HepG2 (cell line): ENCODE measurements around the gene PACS1. TPM values are rescaled to one million over a fixed set of nuclear protein-coding genes. Genes with fewer than 3 reads are reported as not detected.

Experiments used
- ATF7-NPFF ChIP-seq: sonication (generic); formaldehyde crosslinking; IDR thresholded peaks from 2 replicates; pipeline ENCODE4 v1.8.1; 2023; ENCODE audit warnings: mild to moderate bottlenecking, low read depth, missing genetic modification reagents, moderate library complexity
- CREB3 ChIP-seq: sonication (generic); formaldehyde crosslinking; IDR thresholded peaks from 2 replicates; pipeline ENCODE4 v1.5.0; 2020; ENCODE audit warnings: missing genetic modification reagents
- FOXK1 ChIP-seq: sonication (generic); formaldehyde crosslinking; IDR thresholded peaks from 2 replicates; pipeline ENCODE4 v1.4.0; 2020; ENCODE audit warnings: low read depth, missing genetic modification reagents, borderline replicate concordance
- GABPB1 ChIP-seq: IDR thresholded peaks from 2 replicates; pipeline ENCODE4 v1.6.1; 2016; ENCODE audit warnings: mild to moderate bottlenecking, missing genetic modification reagents, moderate library complexity, missing compliant biosample characterization
- GFI1 ChIP-seq: sonication (generic); formaldehyde crosslinking; IDR thresholded peaks from 2 replicates; pipeline ENCODE4 v1.5.0; 2020; ENCODE audit warnings: missing genetic modification reagents, mild to moderate bottlenecking, borderline replicate concordance
- HCFC1 ChIP-seq: fragments of 150-350 bp; IDR thresholded peaks from 2 replicates; pipeline ENCODE4 v1.6.1; 2014; ENCODE audit warnings: low read depth, low read length
- HMG20A ChIP-seq: IDR thresholded peaks from 2 replicates; pipeline ENCODE4 v1.6.1; 2016; ENCODE audit warnings: borderline replicate concordance
- KDM3A ChIP-seq: IDR thresholded peaks from 2 replicates; pipeline ENCODE4 v1.6.1; 2018; ENCODE audit warnings: low read depth, missing compliant biosample characterization
- KLF12 ChIP-seq: sonication (generic); formaldehyde crosslinking; IDR thresholded peaks from 2 replicates; pipeline ENCODE4 v1.4.0; 2020; ENCODE audit warnings: missing genetic modification reagents, borderline replicate concordance
- MBD4 ChIP-seq: IDR thresholded peaks from 2 replicates; pipeline ENCODE4 v1.6.1; 2012; ENCODE audit warnings: low read length, inconsistent platforms, borderline replicate concordance
- MIXL1 ChIP-seq: IDR thresholded peaks from 2 replicates; pipeline ENCODE4 v1.6.1; 2016
- NFKB2 ChIP-seq: sonication (generic); formaldehyde crosslinking; IDR thresholded peaks from 2 replicates; pipeline ENCODE4 v1.4.0; 2020; ENCODE audit warnings: missing genetic modification reagents, borderline replicate concordance
- PTBP1 ChIP-seq: fragments of 200-400 bp; formaldehyde crosslinking; IDR thresholded peaks from 2 replicates; pipeline ENCODE4 v1.6.1; 2018; ENCODE audit warnings: low read length, low read depth; ENCODE audit not compliant: poor library complexity, severe bottlenecking
- SIN3B ChIP-seq: fragments of 150-350 bp; IDR thresholded peaks from 2 replicates; pipeline ENCODE4 v1.6.1; 2014; ENCODE audit warnings: low read length
- SRF ChIP-seq: IDR thresholded peaks from 2 replicates; pipeline ENCODE4 v1.6.1; 2011; ENCODE audit warnings: mild to moderate bottlenecking, low read depth, low read length, moderate library complexity
- TIGD3 ChIP-seq: sonication (generic); formaldehyde crosslinking; IDR thresholded peaks from 2 replicates; pipeline ENCODE4 v1.5.1; 2020; ENCODE audit warnings: mild to moderate bottlenecking, missing genetic modification reagents, borderline replicate concordance
- U2AF2 ChIP-seq: fragments of 200-400 bp; formaldehyde crosslinking; IDR thresholded peaks from 2 replicates; pipeline ENCODE4 v1.6.1; 2017; ENCODE audit warnings: low read depth, mild to moderate bottlenecking, low read length
- ZFP37 ChIP-seq: sonication (generic); formaldehyde crosslinking; IDR thresholded peaks from 2 replicates; pipeline ENCODE4 v1.4.0; 2020; ENCODE audit warnings: missing genetic modification reagents, borderline replicate concordance
- ZNF10 ChIP-seq: sonication (generic); formaldehyde crosslinking; IDR thresholded peaks from 2 replicates; pipeline ENCODE4 v1.4.0; 2020; ENCODE audit warnings: mild to moderate bottlenecking, low read depth, missing genetic modification reagents, borderline replicate concordance
- ZNF207 ChIP-seq: fragments of 450-650 bp; IDR thresholded peaks from 2 replicates; pipeline ENCODE4 v1.6.1; 2016; ENCODE audit warnings: antibody characterized with exemption, borderline replicate concordance
- ZNF549 ChIP-seq: sonication (generic); formaldehyde crosslinking; IDR thresholded peaks from 2 replicates; pipeline ENCODE4 v1.5.0; 2020; ENCODE audit warnings: missing genetic modification reagents
- ZNF589 ChIP-seq: sonication (generic); formaldehyde crosslinking; conservative IDR thresholded peaks from 2 replicates; pipeline ENCODE4 v1.8.0; 2022; ENCODE audit warnings: mild to moderate bottlenecking, moderate library complexity, missing genetic modification reagents
- ZNF670 ChIP-seq: sonication (generic); formaldehyde crosslinking; IDR thresholded peaks from 2 replicates; pipeline ENCODE4 v1.8.0; 2022; ENCODE audit warnings: mild to moderate bottlenecking, missing genetic modification reagents, borderline replicate concordance
- ZNF746 ChIP-seq: sonication (generic); formaldehyde crosslinking; IDR thresholded peaks from 2 replicates; pipeline ENCODE4 v1.8.0; 2022; ENCODE audit warnings: mild to moderate bottlenecking, missing genetic modification reagents
- ZNF776 ChIP-seq: sonication (generic); formaldehyde crosslinking; IDR thresholded peaks from 2 replicates; pipeline ENCODE4 v1.4.0; 2020; ENCODE audit warnings: mild to moderate bottlenecking, missing genetic modification reagents
- ZNF891 ChIP-seq: sonication (generic); formaldehyde crosslinking; IDR thresholded peaks from 2 replicates; pipeline ENCODE4 v1.5.0; 2020; ENCODE audit warnings: mild to moderate bottlenecking, missing genetic modification reagents
- ZSCAN31 ChIP-seq: sonication (generic); formaldehyde crosslinking; IDR thresholded peaks from 2 replicates; pipeline ENCODE4 v1.5.0; 2020; ENCODE audit warnings: low read depth, mild to moderate bottlenecking, missing genetic modification reagents
- polyA plus RNA-seq, 8 experiments: library from polyadenylated mRNA; depleted of rRNA in 3 of 8; stranded (reverse) in 7 of 8; unstranded in 1 of 8; fragments of >200 nt; fragmentation: Illumina TruSeq in 4 of 8; extraction: Trizol in 4 of 8; gene quantifications; 2 replicates each; pipeline versions ENCODE4 v1.2.1 to v1.2.3, GENCODE V29; 2011 to 2016; ENCODE audit warnings: low read depth in 4 of 8, missing spikeins in 1 of 8, mixed read lengths in 1 of 8; ENCODE audit not compliant: insufficient read depth in 1 of 8
- total RNA-seq, 5 experiments: library from RNA; depleted of rRNA; stranded (reverse); fragments of >200 nt; fragmentation: Illumina TruSeq; extraction: Trizol; gene quantifications; 2 replicates each; pipeline ENCODE4 v1.2.3, GENCODE V29; 2016; ENCODE audit warnings: low read depth in 1 of 5
- TF ChIP-seq, protein P1 (sequence below): sonication (generic); formaldehyde crosslinking; IDR thresholded peaks from 2 replicates; pipeline ENCODE4 v1.8.0; 2022; ENCODE audit warnings: low read depth, missing genetic modification reagents

The PACS1 gene
- total and polyA plus RNA-seq, 2 of the 13 experiments (the other 11 are each of a cell fraction or from before 2014, with no cell fraction given), result 7.6 to 8.6 TPM

DNA sequence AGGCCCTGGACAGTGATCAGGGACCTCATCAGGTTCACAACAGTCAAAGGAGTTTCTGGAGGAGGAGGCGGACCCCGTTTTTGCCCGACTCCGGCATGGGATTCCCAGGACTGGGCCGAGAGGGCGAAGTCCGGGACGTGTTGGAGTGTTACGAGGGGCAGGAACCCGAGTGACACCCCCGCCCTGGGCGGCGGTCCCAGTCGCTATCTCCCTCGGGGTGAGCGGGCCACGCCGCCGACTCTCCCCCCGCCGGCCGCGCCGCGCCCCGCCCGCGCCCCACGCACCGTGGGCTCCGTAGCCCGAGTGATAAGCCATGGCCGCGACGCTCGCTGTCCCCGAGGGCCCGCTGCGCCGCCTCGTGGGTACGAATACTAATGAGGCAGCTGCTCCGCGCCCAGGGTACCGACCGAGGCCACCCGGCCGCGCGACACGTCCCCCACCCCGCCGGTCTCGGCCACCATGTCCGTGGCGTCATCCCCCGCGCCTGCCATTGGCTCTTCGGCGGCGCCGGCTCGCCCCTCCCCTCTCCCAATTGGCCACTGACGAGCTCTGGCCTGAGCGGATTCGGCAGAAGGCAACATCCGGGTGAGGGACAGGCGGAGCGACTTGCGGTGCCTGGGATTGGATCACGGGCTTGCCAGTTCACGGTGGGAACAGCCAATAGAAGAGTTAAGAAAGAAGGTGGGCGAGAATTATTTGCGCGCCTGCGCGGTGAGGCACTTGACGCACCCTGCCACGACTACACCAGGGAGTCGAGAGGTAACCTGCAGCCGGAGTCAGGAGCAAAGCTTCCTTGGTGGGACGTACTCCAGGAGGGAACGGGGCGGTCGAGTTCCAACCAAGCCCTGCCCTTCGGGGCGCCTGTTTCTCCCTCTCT lies 218.8 kb downstream of the PACS1 start, which contains the start of gene YIF1A (continued):
- TF ChIP-seq TIGD3 (CRISPR knock-in tag) (no peak), GFI1 (no peak), GABPB1 (CRISPR knock-in tag) (peak; percentile 96), PTBP1 (peak; percentile 58), HCFC1 (peak; percentile 32; the same call in 1 of the 2 replicates), ZNF10 (no peak), CREB3 (CRISPR knock-in tag) (no peak), KDM3A (CRISPR knock-in tag) (0 out of 2 replicates have a peak, but pooled peaks have one; percentile 46), ZNF776 (CRISPR knock-in tag) (peak; percentile 76; the same call in 1 of the 2 replicates), ZNF891 (CRISPR knock-in tag) (peak; percentile 4; the same call in 1 of the 2 replicates), SIN3B (no peak), ZNF207 (no peak), FOXK1 (no peak; the same call in 1 of the 2 replicates), ATF7-NPFF (CRISPR knock-in tag) (peak; percentile 68; the same call in 1 of the 2 replicates), ZNF549 (CRISPR knock-in tag) (no peak), KLF12 (CRISPR knock-in tag) (peak; percentile 29; the same call in 1 of the 2 replicates), MIXL1 (peak; percentile 46; the same call in 1 of the 2 replicates), ZNF589 (CRISPR knock-in tag) (no peak; the same call in 1 of the 2 replicates), HMG20A (CRISPR knock-in tag) (no peak), ZNF746 (CRISPR knock-in tag) (no peak), U2AF2 (no peak), ZFP37 (no peak; the same call in 1 of the 2 replicates), MBD4 (no peak), SRF (no peak), ZNF670 (CRISPR knock-in tag) (no peak), ZSCAN31 (CRISPR knock-in tag) (peak; percentile 70; the same call in 1 of the 2 replicates), NFKB2 (CRISPR knock-in tag) (no peak)
- TF ChIP-seq, protein P1, sequence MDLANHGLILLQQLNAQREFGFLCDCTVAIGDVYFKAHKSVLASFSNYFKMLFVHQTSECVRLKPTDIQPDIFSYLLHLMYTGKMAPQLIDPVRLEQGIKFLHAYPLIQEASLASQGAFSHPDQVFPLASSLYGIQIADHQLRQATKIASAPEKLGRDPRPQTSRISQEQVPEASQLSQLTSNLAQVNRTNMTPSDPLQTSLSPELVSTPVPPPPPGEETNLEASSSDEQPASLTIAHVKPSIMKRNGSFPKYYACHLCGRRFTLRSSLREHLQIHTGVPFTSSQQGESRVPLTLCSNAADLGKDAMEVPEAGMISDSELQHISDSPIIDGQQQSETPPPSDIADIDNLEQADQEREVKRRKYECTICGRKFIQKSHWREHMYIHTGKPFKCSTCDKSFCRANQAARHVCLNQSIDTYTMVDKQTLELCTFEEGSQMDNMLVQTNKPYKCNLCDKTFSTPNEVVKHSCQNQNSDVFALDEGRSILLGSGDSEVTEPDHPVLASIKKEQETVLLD (CRISPR knock-in tag), result peak; percentile 64
